Measurements from ENCODE around the gene NLRC5.

Gene NLRC5

GRCh38 chr16:56950455-56950854 is 38.9 kb upstream of the NLRC5 start:
- DNase-seq, result no peak
- peaks cover 0 to 14% (median 6%) of the 10 kb centered on the region in 4 experiments for H3K4me1 ChIP-seq (ENCODE audit: control extremely low read depth in 1 of 4, control insufficient read depth in 4 of 4, insufficient read depth in 4 of 4, low read length in 3 of 4)
- ChIA-PET POLR2A (no interaction called here), CTCF (interaction anchor here (0.7 to 7.0 kb wide), 4 partner anchors 13 to 116 kb away, joined by 3 to 57 read pairs (median 14); partner anchors contain the start of gene CETP)
- no peaks in the 10 kb centered on the region for H3K27me3 ChIP-seq (replicated peaks in 2 of 5; ENCODE audit: control insufficient read depth in 4 of 5, insufficient read depth in 5 of 5, low read length in 4 of 5)
- 95% methylated on average over 7 of the region's 7 CpGs for WGBS (ENCODE audit: insufficient coverage)
- peaks cover 0 to 4% (median under 1%) of the 10 kb centered on the region in 4 experiments for H3K36me3 ChIP-seq (ENCODE audit: control insufficient read depth in 4 of 4, insufficient read depth in 4 of 4, low read length in 3 of 4)
- no peak overlapping the region for H3K4me3 ChIP-seq (ENCODE audit: control insufficient read depth in 1 of 7, extremely low read depth in 1 of 7, insufficient read depth in 4 of 7, low read depth in 2 of 7, low read length in 6 of 7)
- H3K9me3 ChIP-seq (ENCODE audit: control extremely low read depth in 1 of 5, control insufficient read depth in 4 of 5, insufficient read depth in 2 of 5, low read depth in 1 of 5, low read length in 4 of 5), result no peaks in the 10 kb centered on the region
- H3K27ac ChIP-seq (ENCODE audit: insufficient read depth in 1 of 2, low read depth in 1 of 2, low read length in 2 of 2, poor library complexity in 1 of 2, severe bottlenecking in 2 of 2), result no peak overlapping the region

- WGBS (ENCODE audit: insufficient coverage), result 76% methylated on average over 14 of the region's 15 CpGs
- Histone ChIP-seq H3K9me3 (ENCODE audit: control extremely low read depth in 1 of 5, control insufficient read depth in 4 of 5, insufficient read depth in 2 of 5, low read depth in 1 of 5, low read length in 4 of 5) (no peaks in the 10 kb centered on the region), H3K27me3 (replicated peaks in 2 of 5; ENCODE audit: control insufficient read depth in 4 of 5, insufficient read depth in 5 of 5, low read length in 4 of 5) (no peaks in the 10 kb centered on the region), H3K36me3 (ENCODE audit: control insufficient read depth in 4 of 4, insufficient read depth in 4 of 4, low read length in 3 of 4) (peaks cover 0 to 3% (median 0%) of the 10 kb centered on the region in 4 experiments), H3K27ac (ENCODE audit: insufficient read depth in 1 of 2, low read depth in 1 of 2, low read length in 2 of 2, poor library complexity in 1 of 2, severe bottlenecking in 2 of 2) (no peak overlapping the region), H3K4me1 (ENCODE audit: control extremely low read depth in 1 of 4, control insufficient read depth in 4 of 4, insufficient read depth in 4 of 4, low read length in 3 of 4) (peaks cover 0 to 14% (median 6%) of the 10 kb centered on the region in 4 experiments), H3K4me3 (ENCODE audit: control insufficient read depth in 1 of 7, extremely low read depth in 1 of 7, insufficient read depth in 4 of 7, low read depth in 2 of 7, low read length in 6 of 7) (peak overlapping the region in 1 of 7 experiments; percentile 12)
- ChIA-PET CTCF (interaction anchor here (0.7 to 7.0 kb wide), 9 partner anchors 9 to 158 kb away, joined by 3 to 57 read pairs (median 3); partner anchors contain the start of genes CETP and NLRC5), POLR2A (no interaction called here)
- DNase-seq, result peak; percentile 51 to 81 (median 80)
These were observed 38.2 kb upstream of the NLRC5 start for GRCh38 chr16:56950881-56951771.

- H3K27me3 ChIP-seq (replicated peaks in 2 of 5; ENCODE audit: control insufficient read depth in 4 of 5, insufficient read depth in 5 of 5, low read length in 4 of 5), result no peaks in the 10 kb centered on the region
- no peaks in the 10 kb centered on the region for H3K36me3 ChIP-seq (ENCODE audit: control insufficient read depth in 4 of 4, insufficient read depth in 4 of 4, low read length in 3 of 4)
- H3K4me1 ChIP-seq (ENCODE audit: control extremely low read depth in 1 of 4, control insufficient read depth in 4 of 4, insufficient read depth in 4 of 4, low read length in 3 of 4), result peaks cover 0 to 14% (median 6%) of the 10 kb centered on the region in 4 experiments
- POLR2A ChIA-PET, result interaction anchor here (0.6 kb wide), 1 partner anchor 218 kb away, joined by 3 read pairs; no protein-coding TSS in a partner anchor
- H3K27ac ChIP-seq (ENCODE audit: insufficient read depth in 1 of 2, low read depth in 1 of 2, low read length in 2 of 2, poor library complexity in 1 of 2, severe bottlenecking in 2 of 2), result no peak overlapping the region
- CTCF ChIA-PET, result interaction anchor here (0.9 to 7.0 kb wide), 7 partner anchors 10 to 160 kb away, joined by 3 to 57 read pairs (median 4); partner anchors contain the start of gene CETP
- DNase-seq, result no peak
- no peaks in the 10 kb centered on the region for H3K9me3 ChIP-seq (ENCODE audit: control extremely low read depth in 1 of 5, control insufficient read depth in 4 of 5, insufficient read depth in 2 of 5, low read depth in 1 of 5, low read length in 4 of 5)
- no peak overlapping the region for H3K4me3 ChIP-seq (ENCODE audit: control insufficient read depth in 1 of 7, extremely low read depth in 1 of 7, insufficient read depth in 4 of 7, low read depth in 2 of 7, low read length in 6 of 7)
- WGBS (ENCODE audit: insufficient coverage), result 93% methylated on average over 6 of the region's 6 CpGs
These were observed 36.4 kb upstream of the NLRC5 start for GRCh38 chr16:56953006-56953405.

DNA sequence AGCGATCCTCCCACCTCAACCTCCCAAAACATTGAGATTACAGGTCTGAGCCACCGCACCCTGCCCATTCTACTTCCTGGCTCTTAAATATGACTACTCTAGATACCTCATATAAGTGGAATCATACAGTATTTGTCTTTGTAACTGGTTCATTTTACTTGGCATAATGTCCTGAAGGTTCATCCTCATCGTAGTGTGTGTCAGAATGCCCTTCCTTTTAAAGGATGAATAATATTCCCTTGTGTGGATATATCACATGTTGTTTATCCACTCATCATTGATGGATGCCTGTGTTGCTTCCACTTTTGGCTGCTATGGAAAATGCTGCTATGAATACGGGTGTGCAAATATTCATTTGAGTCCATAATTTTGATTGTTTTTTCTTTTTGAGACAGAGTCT is 33.3 kb upstream of the NLRC5 start:
- Histone ChIP-seq H3K27me3 (replicated peaks in 2 of 5; ENCODE audit: control insufficient read depth in 4 of 5, insufficient read depth in 5 of 5, low read length in 4 of 5) (no peaks in the 10 kb centered on the region), H3K36me3 (ENCODE audit: control insufficient read depth in 4 of 4, insufficient read depth in 4 of 4, low read length in 3 of 4) (no peaks in the 10 kb centered on the region), H3K27ac (ENCODE audit: insufficient read depth in 1 of 2, low read depth in 1 of 2, low read length in 2 of 2, poor library complexity in 1 of 2, severe bottlenecking in 2 of 2) (no peak overlapping the region), H3K4me3 (ENCODE audit: control insufficient read depth in 1 of 7, extremely low read depth in 1 of 7, insufficient read depth in 4 of 7, low read depth in 2 of 7, low read length in 6 of 7) (no peak overlapping the region), H3K4me1 (ENCODE audit: control extremely low read depth in 1 of 4, control insufficient read depth in 4 of 4, insufficient read depth in 4 of 4, low read length in 3 of 4) (peaks cover 0 to 7% (median 6%) of the 10 kb centered on the region in 4 experiments), H3K9me3 (ENCODE audit: control extremely low read depth in 1 of 5, control insufficient read depth in 4 of 5, insufficient read depth in 2 of 5, low read depth in 1 of 5, low read length in 4 of 5) (no peaks in the 10 kb centered on the region)
- no peak for DNase-seq
- ChIA-PET CTCF (interaction anchor here (2.2 to 7.0 kb wide), 2 partner anchors 7 to 16 kb away, joined by 5 to 57 read pairs; partner anchors contain the start of gene CETP), POLR2A (interaction anchor here (0.6 kb wide), 1 partner anchor 387 kb away, joined by 5 read pairs; no protein-coding TSS in a partner anchor)
- 100% methylated on average over 2 of the region's 4 CpGs for WGBS (ENCODE audit: insufficient coverage)

DNA sequence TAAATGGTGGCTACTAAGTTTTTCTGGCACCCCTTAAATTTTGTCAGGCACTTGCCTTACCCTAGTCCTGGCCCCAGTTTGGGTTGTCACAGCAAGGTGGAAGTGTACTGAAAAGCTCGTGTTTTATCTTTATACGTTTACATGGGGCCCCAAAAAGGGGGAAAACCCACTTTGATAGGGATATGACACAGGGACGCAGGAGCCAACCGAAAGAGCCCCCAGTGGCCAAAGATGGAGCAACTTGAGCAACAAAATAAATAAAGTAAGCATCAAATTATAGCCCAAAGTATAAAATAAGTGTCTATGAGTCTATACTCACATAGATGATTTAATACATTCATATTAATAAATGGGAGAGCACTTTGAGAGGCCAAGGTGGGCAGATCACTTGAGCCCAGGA is 32.6 kb upstream of the NLRC5 start:
- H3K27ac ChIP-seq (ENCODE audit: insufficient read depth in 1 of 2, low read depth in 1 of 2, low read length in 2 of 2, poor library complexity in 1 of 2, severe bottlenecking in 2 of 2), result no peak overlapping the region
- H3K36me3 ChIP-seq (ENCODE audit: control insufficient read depth in 4 of 4, insufficient read depth in 4 of 4, low read length in 3 of 4), result no peaks in the 10 kb centered on the region
- ChIA-PET POLR2A (interaction anchor here (0.6 kb wide), 1 partner anchor 386 kb away, joined by 5 read pairs; no protein-coding TSS in a partner anchor), CTCF (interaction anchor here (2.2 kb wide), 1 partner anchor 16 kb away, joined by 5 read pairs; no protein-coding TSS in a partner anchor)
- peak in 2 of 3 donors; percentile 36 to 40 for DNase-seq
- no peaks in the 10 kb centered on the region for H3K27me3 ChIP-seq (replicated peaks in 2 of 5; ENCODE audit: control insufficient read depth in 4 of 5, insufficient read depth in 5 of 5, low read length in 4 of 5)
- H3K4me3 ChIP-seq (ENCODE audit: control insufficient read depth in 1 of 7, extremely low read depth in 1 of 7, insufficient read depth in 4 of 7, low read depth in 2 of 7, low read length in 6 of 7), result no peak overlapping the region
- no peaks in the 10 kb centered on the region for H3K9me3 ChIP-seq (ENCODE audit: control extremely low read depth in 1 of 5, control insufficient read depth in 4 of 5, insufficient read depth in 2 of 5, low read depth in 1 of 5, low read length in 4 of 5)
- WGBS (ENCODE audit: insufficient coverage), result 34% methylated on average over 2 of the region's 4 CpGs
- H3K4me1 ChIP-seq (ENCODE audit: control extremely low read depth in 1 of 4, control insufficient read depth in 4 of 4, insufficient read depth in 4 of 4, low read length in 3 of 4), result peaks cover 0 to 10% (median 2%) of the 10 kb centered on the region in 4 experiments

GRCh38 chr16:56960681-56961281 is 28.6 kb upstream of the NLRC5 start:
- WGBS (ENCODE audit: insufficient coverage), result 90% methylated on average over 11 of the region's 13 CpGs
- DNase-seq, result no peak
- no peaks in the 10 kb centered on the region for H3K27me3 ChIP-seq (replicated peaks in 2 of 5; ENCODE audit: control insufficient read depth in 4 of 5, insufficient read depth in 5 of 5, low read length in 4 of 5)
- no peaks in the 10 kb centered on the region for H3K9me3 ChIP-seq (ENCODE audit: control extremely low read depth in 1 of 5, control insufficient read depth in 4 of 5, insufficient read depth in 2 of 5, low read depth in 1 of 5, low read length in 4 of 5)
- peaks cover 2 to 22% (median 9%) of the 10 kb centered on the region in 4 experiments for H3K4me1 ChIP-seq (ENCODE audit: control extremely low read depth in 1 of 4, control insufficient read depth in 4 of 4, insufficient read depth in 4 of 4, low read length in 3 of 4)
- POLR2A ChIA-PET, result no interaction called here
- no peak overlapping the region for H3K27ac ChIP-seq (ENCODE audit: insufficient read depth in 1 of 2, low read depth in 1 of 2, low read length in 2 of 2, poor library complexity in 1 of 2, severe bottlenecking in 2 of 2)
- H3K36me3 ChIP-seq (ENCODE audit: control insufficient read depth in 4 of 4, insufficient read depth in 4 of 4, low read length in 3 of 4), result no peaks in the 10 kb centered on the region
- no peak overlapping the region for H3K4me3 ChIP-seq (ENCODE audit: control insufficient read depth in 1 of 7, extremely low read depth in 1 of 7, insufficient read depth in 4 of 7, low read depth in 2 of 7, low read length in 6 of 7)
- CTCF ChIA-PET, result interaction anchor here (0.8 to 6.9 kb wide), 7 partner anchors 8 to 86 kb away, joined by 3 to 61 read pairs (median 6); no protein-coding TSS in a partner anchor

Data from common myeloid progenitor, CD34-positive (primary cell).